ENCODE results near the gene MYEOV. TPM values are rescaled to one million over a fixed set of nuclear protein-coding genes. Genes with fewer than 3 reads are reported as not detected.

Gene MYEOV
- polyA plus RNA-seq, 1 donor (not counting 4 experiments of a cell fraction or from before 2014, with no cell fraction given), result 1.4 TPM

DNA sequence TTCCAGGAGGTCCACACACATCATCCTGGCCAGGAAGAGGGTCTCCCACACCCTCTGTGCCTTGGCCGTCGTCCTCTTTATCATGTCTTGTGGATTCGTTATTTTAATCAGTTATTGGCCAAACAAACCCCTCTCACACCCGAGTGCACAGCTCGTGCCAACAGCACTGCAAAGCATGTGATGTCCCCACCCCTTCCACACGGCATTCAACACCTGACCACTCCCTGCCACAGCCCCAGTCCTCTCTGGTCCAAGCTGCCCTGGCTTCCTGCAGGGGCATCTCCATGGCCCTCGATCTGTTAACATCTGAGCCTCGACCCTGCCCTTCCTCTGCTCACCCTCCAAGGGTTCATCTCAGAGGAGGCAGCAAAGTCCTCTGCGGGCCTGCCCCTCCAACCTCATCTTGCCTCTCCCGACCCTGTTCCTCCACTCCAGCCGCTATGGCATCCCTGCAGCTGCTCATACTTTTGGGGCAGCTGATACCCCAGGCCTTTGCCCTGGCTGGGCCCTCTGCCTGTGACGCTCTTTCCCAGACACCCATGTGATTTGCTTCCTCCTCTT is 14.0 kb downstream of the MYEOV start:
- FAIRE-seq, result no peak
- Histone ChIP-seq H3K9me1 (ENCODE audit: control insufficient read depth, extremely low read depth, insufficient read depth, low read length) (no peaks in the 10 kb centered on the region), H3K9me3 (ENCODE audit: control insufficient read depth, low read depth, low read length) (no peaks in the 10 kb centered on the region), H3K79me2 (ENCODE audit: control insufficient read depth, insufficient read depth, low read length) (no peaks in the 10 kb centered on the region), H3K27ac (ENCODE audit: control insufficient read depth, insufficient read depth, low read length) (no peak overlapping the region), H3K36me3 (ENCODE audit: control insufficient read depth in 2 of 2, extremely low read depth in 1 of 2, insufficient read depth in 2 of 2, low read length in 2 of 2) (no peaks in the 10 kb centered on the region), H4K20me1 (ENCODE audit: control insufficient read depth, extremely low read depth, insufficient read depth, low read length) (no peaks in the 10 kb centered on the region), H3K9ac (ENCODE audit: control insufficient read depth, extremely low read depth, insufficient read depth, low read length) (no peak overlapping the region), H3K27me3 (ENCODE audit: control insufficient read depth, extremely low read depth, insufficient read depth, low read length) (peaks cover 6% of the 10 kb centered on the region), H3K4me3 (ENCODE audit: control insufficient read depth in 2 of 3, extremely low read depth in 1 of 3, insufficient read depth in 2 of 3, low read depth in 1 of 3, low read length in 3 of 3) (no peak overlapping the region), H3K4me1 (ENCODE audit: control insufficient read depth, extremely low read depth, insufficient read depth, low read length) (no peaks in the 10 kb centered on the region), H2AFZ (ENCODE audit: control insufficient read depth, low read length) (no peak overlapping the region), H3K4me2 (ENCODE audit: control insufficient read depth, extremely low read depth, insufficient read depth, low read depth, low read length) (no peak overlapping the region)
- TF ChIP-seq EZH2 (IDR thresholded peaks at IDR 0.05; ENCODE audit: low read length), result no peak
- TF ChIP-seq, protein P1, sequence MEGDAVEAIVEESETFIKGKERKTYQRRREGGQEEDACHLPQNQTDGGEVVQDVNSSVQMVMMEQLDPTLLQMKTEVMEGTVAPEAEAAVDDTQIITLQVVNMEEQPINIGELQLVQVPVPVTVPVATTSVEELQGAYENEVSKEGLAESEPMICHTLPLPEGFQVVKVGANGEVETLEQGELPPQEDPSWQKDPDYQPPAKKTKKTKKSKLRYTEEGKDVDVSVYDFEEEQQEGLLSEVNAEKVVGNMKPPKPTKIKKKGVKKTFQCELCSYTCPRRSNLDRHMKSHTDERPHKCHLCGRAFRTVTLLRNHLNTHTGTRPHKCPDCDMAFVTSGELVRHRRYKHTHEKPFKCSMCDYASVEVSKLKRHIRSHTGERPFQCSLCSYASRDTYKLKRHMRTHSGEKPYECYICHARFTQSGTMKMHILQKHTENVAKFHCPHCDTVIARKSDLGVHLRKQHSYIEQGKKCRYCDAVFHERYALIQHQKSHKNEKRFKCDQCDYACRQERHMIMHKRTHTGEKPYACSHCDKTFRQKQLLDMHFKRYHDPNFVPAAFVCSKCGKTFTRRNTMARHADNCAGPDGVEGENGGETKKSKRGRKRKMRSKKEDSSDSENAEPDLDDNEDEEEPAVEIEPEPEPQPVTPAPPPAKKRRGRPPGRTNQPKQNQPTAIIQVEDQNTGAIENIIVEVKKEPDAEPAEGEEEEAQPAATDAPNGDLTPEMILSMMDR (optimal IDR thresholded peaks at IDR 0.05 in 1 of 3, IDR thresholded peaks at IDR 0.05 in 1 of 3, conservative IDR thresholded peaks at IDR 0.05 in 1 of 3; ENCODE audit: extremely low read depth in 1 of 3, insufficient read depth in 2 of 3, low read length in 3 of 3), result no peak
- dilution Hi-C loops (cut with MboI; ENCODE audit: extremely low pct_ligation_motif_present, low sequenced_read_pairs), result no loop called here
- no peak for DNase-seq (ENCODE audit: low read depth, low spot score)

DNA sequence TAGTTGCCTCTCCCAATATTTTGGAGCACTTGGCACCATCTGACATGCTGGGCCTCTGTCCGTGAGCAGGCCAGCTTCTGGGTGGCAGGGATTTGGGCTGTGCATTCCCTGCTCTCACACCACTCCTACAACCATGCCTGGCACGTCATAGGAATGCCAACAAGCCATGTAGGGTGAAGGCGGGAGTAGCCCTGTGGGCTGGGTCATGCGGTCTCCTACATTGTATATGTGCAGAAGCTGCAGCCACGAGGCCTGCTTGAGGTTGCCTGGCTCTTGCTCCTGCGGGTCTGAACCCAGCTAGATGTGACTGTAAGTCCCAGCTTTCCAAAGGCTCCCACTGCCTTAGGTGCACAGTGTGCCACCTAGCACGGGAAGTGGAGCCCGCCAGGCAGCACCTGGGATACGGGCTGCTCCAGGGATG is 14.5 kb downstream of the MYEOV start:
- no peaks in the 10 kb centered on the region for H3K4me1 ChIP-seq (ENCODE audit: control insufficient read depth, extremely low read depth, insufficient read depth, low read length)
- no peak for DNase-seq (ENCODE audit: low read depth, low spot score)
- no peaks in the 10 kb centered on the region for H3K79me2 ChIP-seq (ENCODE audit: control insufficient read depth, insufficient read depth, low read length)
- no peak overlapping the region for H3K4me3 ChIP-seq (ENCODE audit: control insufficient read depth in 2 of 3, extremely low read depth in 1 of 3, insufficient read depth in 2 of 3, low read depth in 1 of 3, low read length in 3 of 3)
- H3K9me3 ChIP-seq (ENCODE audit: control insufficient read depth, low read depth, low read length), result no peaks in the 10 kb centered on the region
- H3K27me3 ChIP-seq (ENCODE audit: control insufficient read depth, extremely low read depth, insufficient read depth, low read length), result peaks cover 6% of the 10 kb centered on the region
- H4K20me1 ChIP-seq (ENCODE audit: control insufficient read depth, extremely low read depth, insufficient read depth, low read length), result no peaks in the 10 kb centered on the region
- no peaks in the 10 kb centered on the region for H3K9me1 ChIP-seq (ENCODE audit: control insufficient read depth, extremely low read depth, insufficient read depth, low read length)
- no peak overlapping the region for H3K4me2 ChIP-seq (ENCODE audit: control insufficient read depth, extremely low read depth, insufficient read depth, low read depth, low read length)
- dilution Hi-C loops (cut with MboI; ENCODE audit: extremely low pct_ligation_motif_present, low sequenced_read_pairs), result no loop called here
- no peak for TF ChIP-seq EZH2 (IDR thresholded peaks at IDR 0.05; ENCODE audit: low read length)
- TF ChIP-seq, protein P1 (optimal IDR thresholded peaks at IDR 0.05 in 1 of 3, IDR thresholded peaks at IDR 0.05 in 1 of 3, conservative IDR thresholded peaks at IDR 0.05 in 1 of 3; ENCODE audit: extremely low read depth in 1 of 3, insufficient read depth in 2 of 3, low read length in 3 of 3), result no peak
- FAIRE-seq, result no peak
- H3K9ac ChIP-seq (ENCODE audit: control insufficient read depth, extremely low read depth, insufficient read depth, low read length), result no peak overlapping the region
- no peak overlapping the region for H2AFZ ChIP-seq (ENCODE audit: control insufficient read depth, low read length)
- no peak overlapping the region for H3K27ac ChIP-seq (ENCODE audit: control insufficient read depth, insufficient read depth, low read length)
- H3K36me3 ChIP-seq (ENCODE audit: control insufficient read depth in 2 of 2, extremely low read depth in 1 of 2, insufficient read depth in 2 of 2, low read length in 2 of 2), result no peaks in the 10 kb centered on the region

All from keratinocyte (primary cell).